HUES48 (cell line): ENCODE results near the gene PLA2G6.

ENCODE experiments used
- H3K27ac ChIP-seq: one replicate; pipeline ENCODE4 v1.7.0; 2013; ENCODE audit warnings: low read depth, low read length, inconsistent platforms
- H3K27me3 ChIP-seq: 2 replicates; pipeline ENCODE4 v1.6.1; 2013; ENCODE audit warnings: mild to moderate bottlenecking, low read length; ENCODE audit not compliant: control insufficient read depth, insufficient read depth
- H3K36me3 ChIP-seq: 2 replicates; pipeline ENCODE4 v1.6.1; 2013; ENCODE audit warnings: low read length; ENCODE audit not compliant: control insufficient read depth, insufficient read depth
- H3K4me1 ChIP-seq: 2 replicates; pipeline ENCODE4 v1.6.1; 2013; ENCODE audit warnings: mild to moderate bottlenecking, low read length; ENCODE audit not compliant: control insufficient read depth, insufficient read depth
- H3K4me3 ChIP-seq: 2 replicates; pipeline ENCODE4 v1.5.1; 2013; ENCODE audit warnings: mild to moderate bottlenecking, low read depth, low read length
- H3K9ac ChIP-seq: 2 replicates; pipeline ENCODE4 v1.6.1; 2013; ENCODE audit warnings: mild to moderate bottlenecking, low read depth, low read length, moderate library complexity
- H3K9me3 ChIP-seq: 2 replicates; pipeline ENCODE4 v1.6.1; 2013; ENCODE audit warnings: low read length; ENCODE audit not compliant: control insufficient read depth, insufficient read depth

The PLA2G6 gene, protein sequence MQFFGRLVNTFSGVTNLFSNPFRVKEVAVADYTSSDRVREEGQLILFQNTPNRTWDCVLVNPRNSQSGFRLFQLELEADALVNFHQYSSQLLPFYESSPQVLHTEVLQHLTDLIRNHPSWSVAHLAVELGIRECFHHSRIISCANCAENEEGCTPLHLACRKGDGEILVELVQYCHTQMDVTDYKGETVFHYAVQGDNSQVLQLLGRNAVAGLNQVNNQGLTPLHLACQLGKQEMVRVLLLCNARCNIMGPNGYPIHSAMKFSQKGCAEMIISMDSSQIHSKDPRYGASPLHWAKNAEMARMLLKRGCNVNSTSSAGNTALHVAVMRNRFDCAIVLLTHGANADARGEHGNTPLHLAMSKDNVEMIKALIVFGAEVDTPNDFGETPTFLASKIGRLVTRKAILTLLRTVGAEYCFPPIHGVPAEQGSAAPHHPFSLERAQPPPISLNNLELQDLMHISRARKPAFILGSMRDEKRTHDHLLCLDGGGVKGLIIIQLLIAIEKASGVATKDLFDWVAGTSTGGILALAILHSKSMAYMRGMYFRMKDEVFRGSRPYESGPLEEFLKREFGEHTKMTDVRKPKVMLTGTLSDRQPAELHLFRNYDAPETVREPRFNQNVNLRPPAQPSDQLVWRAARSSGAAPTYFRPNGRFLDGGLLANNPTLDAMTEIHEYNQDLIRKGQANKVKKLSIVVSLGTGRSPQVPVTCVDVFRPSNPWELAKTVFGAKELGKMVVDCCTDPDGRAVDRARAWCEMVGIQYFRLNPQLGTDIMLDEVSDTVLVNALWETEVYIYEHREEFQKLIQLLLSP

DNA sequence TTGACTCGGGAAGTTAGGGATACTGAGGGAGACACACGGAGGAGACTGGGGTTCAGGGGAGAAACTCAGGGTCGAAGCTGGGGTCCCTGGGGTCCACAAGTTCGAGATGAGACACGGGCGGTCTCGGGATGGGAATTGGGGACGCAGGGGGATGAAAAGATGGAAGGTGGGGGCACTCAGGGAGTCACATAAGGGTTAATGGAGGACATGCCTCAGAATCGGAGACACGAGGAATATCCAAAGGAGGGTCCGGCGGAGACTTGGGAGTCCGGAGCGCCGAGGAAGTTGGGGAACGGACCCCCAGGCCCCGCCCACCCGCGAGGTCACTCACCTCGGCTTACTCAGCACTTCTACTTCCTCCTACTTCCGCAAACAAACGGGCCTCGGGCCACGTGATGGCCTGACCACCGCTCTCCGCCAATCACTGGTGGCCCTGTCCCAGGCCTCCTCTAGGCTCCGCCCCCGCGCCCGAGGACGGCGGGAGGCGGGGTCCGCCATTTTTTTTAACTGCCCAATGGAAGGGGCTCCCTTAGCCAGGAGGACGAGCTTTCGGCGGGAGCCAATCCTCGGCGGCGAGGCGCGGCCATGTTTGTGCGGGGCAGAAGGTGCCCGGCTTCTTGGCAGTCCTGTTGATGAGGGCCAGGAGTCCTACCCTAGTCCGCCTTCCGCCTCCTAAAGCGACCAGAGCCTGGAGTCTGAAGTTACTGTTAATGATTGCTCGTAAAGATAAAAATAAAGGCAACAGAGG lies at the start of gene PLA2G6:
Gene PLA2G6 (minus strand): TSS at position 378 of the 748 bp plus-strand sequence. CDS start 12,404 bp downstream, outside the sequence.
- peaks cover 26% of the 10 kb centered on the region for H3K4me1 ChIP-seq
- peak within 1 kb of the TSS; percentile 92 for H3K27ac ChIP-seq
- no peaks in the 10 kb centered on the region for H3K36me3 ChIP-seq
- H3K4me3 ChIP-seq = peak within 1 kb of the TSS; percentile 76
- peak within 1 kb of the TSS; percentile 92 for H3K9ac ChIP-seq
- no peaks in the 10 kb centered on the region for H3K9me3 ChIP-seq
- no peaks in the 10 kb centered on the region for H3K27me3 ChIP-seq

- no peak overlapping the region for H3K27ac ChIP-seq
- H3K27me3 ChIP-seq = no peaks in the 10 kb centered on the region
- H3K9me3 ChIP-seq = no peaks in the 10 kb centered on the region
- H3K4me3 ChIP-seq = no peak overlapping the region
- no peak overlapping the region for H3K9ac ChIP-seq
- H3K4me1 ChIP-seq = no peaks in the 10 kb centered on the region
- peaks cover 85% of the 10 kb centered on the region for H3K36me3 ChIP-seq
Observed at GRCh38 chr22:38230916-38231315, 49.3 kb upstream of the PLA2G6 start.

DNA sequence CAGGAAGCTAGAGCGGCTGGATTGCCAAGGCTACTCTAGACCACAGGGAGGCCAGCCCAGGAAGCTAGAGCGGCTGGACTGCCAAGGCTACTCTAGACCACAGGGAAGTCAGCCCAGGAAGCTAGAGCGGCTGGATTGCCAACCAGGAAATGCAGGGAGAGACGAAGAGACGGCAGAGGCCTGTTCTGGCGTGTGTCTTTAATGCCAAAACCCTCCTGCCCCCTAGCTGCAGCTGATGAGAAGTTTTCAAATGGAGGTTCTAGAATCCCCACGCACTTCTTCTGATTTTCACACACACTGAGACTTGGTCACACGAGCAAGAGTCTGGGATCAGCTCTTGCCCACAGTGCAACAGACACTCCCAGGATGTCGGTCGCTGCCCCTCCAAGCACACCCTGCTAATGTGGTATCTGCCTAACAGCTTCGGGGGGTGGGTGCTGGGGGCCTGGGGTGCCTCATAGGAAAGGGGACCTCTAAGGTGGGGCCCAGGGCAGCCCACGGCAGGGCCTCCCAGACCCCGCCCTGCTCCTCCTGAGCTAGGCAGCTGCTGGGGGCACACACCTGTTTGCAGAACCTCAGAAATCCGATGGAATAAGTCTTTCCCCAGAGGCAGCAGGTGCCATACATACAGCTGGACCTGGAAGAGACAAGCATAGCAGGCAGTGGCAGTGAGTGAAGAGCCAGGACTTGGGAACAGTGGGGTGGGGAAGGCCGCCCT lies 48.6 kb upstream of the PLA2G6 start:
- Histone ChIP-seq H3K4me3 (no peak overlapping the region), H3K36me3 (peaks cover 86% of the 10 kb centered on the region), H3K9ac (no peak overlapping the region), H3K4me1 (no peaks in the 10 kb centered on the region), H3K27ac (no peak overlapping the region), H3K27me3 (no peaks in the 10 kb centered on the region), H3K9me3 (no peaks in the 10 kb centered on the region)

GRCh38 chr22:38228873-38229740 lies 47.5 kb upstream of the PLA2G6 start:
- Histone ChIP-seq H3K27ac (no peak overlapping the region), H3K4me3 (no peak overlapping the region), H3K27me3 (no peaks in the 10 kb centered on the region), H3K36me3 (peaks cover 84% of the 10 kb centered on the region), H3K9ac (no peak overlapping the region), H3K9me3 (no peaks in the 10 kb centered on the region), H3K4me1 (no peaks in the 10 kb centered on the region)

DNA sequence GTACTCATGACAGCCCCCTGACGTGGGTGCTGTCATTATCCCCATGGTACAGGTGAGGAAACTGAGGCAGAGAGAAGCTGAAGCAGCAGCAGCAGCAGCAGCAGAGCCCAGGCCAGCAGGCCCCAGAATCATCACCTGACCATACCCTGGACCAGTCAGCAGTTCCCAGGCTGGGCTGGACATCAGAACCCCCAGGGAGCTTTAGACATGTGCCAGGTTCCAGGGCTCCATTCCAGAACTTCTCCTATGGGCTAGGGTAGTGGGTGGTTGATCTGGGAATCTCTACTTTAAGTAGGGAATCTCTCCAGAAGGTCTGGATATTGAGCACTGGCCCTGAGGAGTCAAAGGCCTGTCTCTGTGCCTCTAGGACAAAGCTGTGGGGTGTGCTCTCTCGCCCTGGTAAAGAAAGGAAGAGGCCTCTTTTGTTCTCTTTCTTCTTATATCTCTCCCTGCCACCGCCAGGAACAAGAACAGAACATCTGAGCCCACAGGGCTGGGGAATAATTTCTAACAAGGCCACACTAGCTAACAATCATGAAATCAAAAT lies 46.8 kb upstream of the PLA2G6 start:
- no peaks in the 10 kb centered on the region for H3K4me1 ChIP-seq
- no peaks in the 10 kb centered on the region for H3K9me3 ChIP-seq
- peaks cover 79% of the 10 kb centered on the region for H3K36me3 ChIP-seq
- H3K9ac ChIP-seq = no peak overlapping the region
- H3K27ac ChIP-seq = no peak overlapping the region
- no peaks in the 10 kb centered on the region for H3K27me3 ChIP-seq
- no peak overlapping the region for H3K4me3 ChIP-seq

- Histone ChIP-seq H3K27ac (no peak overlapping the region), H3K4me1 (no peaks in the 10 kb centered on the region)
Observed at GRCh38 chr22:38226853-38227649, 45.4 kb upstream of the PLA2G6 start.

GRCh38 chr22:38223289-38223960 lies 41.8 kb upstream of the PLA2G6 start:
- no peaks in the 10 kb centered on the region for H3K27me3 ChIP-seq
- no peak overlapping the region for H3K9ac ChIP-seq
- no peaks in the 10 kb centered on the region for H3K9me3 ChIP-seq
- H3K4me3 ChIP-seq = no peak overlapping the region
- H3K36me3 ChIP-seq = peaks cover 51% of the 10 kb centered on the region
- H3K4me1 ChIP-seq = peaks cover 12% of the 10 kb centered on the region
- H3K27ac ChIP-seq = no peak overlapping the region

More at GRCh38 chr22:38226853-38227649, 45.4 kb upstream of the PLA2G6 start:
- H3K36me3 ChIP-seq = peaks cover 73% of the 10 kb centered on the region
- H3K4me3 ChIP-seq = no peak overlapping the region
- H3K9me3 ChIP-seq = no peaks in the 10 kb centered on the region
- no peak overlapping the region for H3K9ac ChIP-seq
- no peaks in the 10 kb centered on the region for H3K27me3 ChIP-seq

GRCh38 chr22:38222797-38223119 lies 41.1 kb upstream of the PLA2G6 start:
- no peaks in the 10 kb centered on the region for H3K27me3 ChIP-seq
- H3K4me3 ChIP-seq = no peak overlapping the region
- H3K9me3 ChIP-seq = no peaks in the 10 kb centered on the region
- peaks cover 19% of the 10 kb centered on the region for H3K4me1 ChIP-seq
- H3K36me3 ChIP-seq = peaks cover 45% of the 10 kb centered on the region
- H3K9ac ChIP-seq = no peak overlapping the region
- no peak overlapping the region for H3K27ac ChIP-seq
